Activated T-cell treated with anti-CD3 and anti-CD28 coated beads, Interleukin-2, amount 50 U/mL, for 24 hours (primary cell): ENCODE measurements around the gene WSCD2.

Experiments used
- DNase-seq: peaks from one replicate; pipeline ENCODE4 v3.0.0-alpha.2; 2020
- H3K27ac Mint-ChIP-seq: 2 replicates; pipeline ENCODE4 v1.8.0; 2020; ENCODE audit warnings: mild to moderate bottlenecking, mixed read lengths
- H3K27me3 Mint-ChIP-seq: 2 replicates; pipeline ENCODE4 v1.8.0; 2020; ENCODE audit warnings: mixed read lengths
- H3K36me3 Mint-ChIP-seq: 2 replicates; pipeline ENCODE4 v1.8.0; 2020; ENCODE audit warnings: low read depth, mixed read lengths
- H3K4me1 Mint-ChIP-seq: 2 replicates; pipeline ENCODE4 v1.8.0; 2020; ENCODE audit warnings: low read depth, mixed read lengths
- H3K4me3 Mint-ChIP-seq: 2 replicates; pipeline ENCODE4 v1.8.0; 2020; ENCODE audit warnings: mild to moderate bottlenecking, moderate library complexity, mixed read lengths
- H3K9me3 Mint-ChIP-seq: 2 replicates; pipeline ENCODE4 v1.8.0; 2020; ENCODE audit warnings: mixed read lengths

The WSCD2 gene

DNA sequence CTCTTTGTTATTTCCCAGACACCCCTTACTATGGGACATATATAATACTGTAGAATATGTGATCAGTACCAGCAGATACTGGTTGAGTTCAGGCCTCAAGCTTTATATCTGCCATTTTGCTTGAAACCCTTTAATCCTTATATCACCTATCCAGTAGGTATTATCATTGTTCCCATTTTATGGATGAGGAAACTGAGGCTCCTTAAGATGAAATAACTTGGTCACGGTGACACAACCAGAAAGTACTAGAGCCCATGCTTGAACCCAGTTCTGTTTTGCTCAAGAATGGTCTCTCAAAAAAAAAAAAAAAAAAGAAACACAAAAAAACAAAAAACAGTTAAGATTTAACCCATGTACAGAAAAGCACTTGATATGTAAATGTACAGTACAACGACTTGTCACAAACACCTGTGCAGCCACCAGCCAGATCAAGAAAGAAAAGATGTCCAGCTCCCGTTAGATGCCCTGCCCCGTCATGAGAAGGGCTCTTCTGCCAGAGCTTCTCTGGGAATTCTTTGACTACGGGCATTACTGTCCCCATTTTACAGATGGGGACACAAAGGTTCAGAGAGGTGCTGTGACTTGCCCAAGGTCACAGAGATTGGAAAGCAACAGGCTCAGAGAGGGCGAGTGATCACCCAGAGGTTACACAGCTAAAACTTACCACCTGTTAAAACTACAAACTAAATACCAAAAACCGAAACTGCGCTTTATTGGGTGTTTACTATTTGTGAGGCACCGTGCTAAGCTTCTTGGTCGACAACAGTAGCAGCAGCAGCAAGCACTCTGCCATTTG, 669 bp upstream of the WSCD2 start:
- Mint-ChIP-seq H3K4me3 (no peak overlapping the region), H3K27ac (no peak overlapping the region), H3K27me3 (peaks cover 65% of the 10 kb centered on the region), H3K9me3 (no peaks in the 10 kb centered on the region), H3K4me1 (peaks cover 3% of the 10 kb centered on the region), H3K36me3 (no peaks in the 10 kb centered on the region)
- no peak for DNase-seq

DNA sequence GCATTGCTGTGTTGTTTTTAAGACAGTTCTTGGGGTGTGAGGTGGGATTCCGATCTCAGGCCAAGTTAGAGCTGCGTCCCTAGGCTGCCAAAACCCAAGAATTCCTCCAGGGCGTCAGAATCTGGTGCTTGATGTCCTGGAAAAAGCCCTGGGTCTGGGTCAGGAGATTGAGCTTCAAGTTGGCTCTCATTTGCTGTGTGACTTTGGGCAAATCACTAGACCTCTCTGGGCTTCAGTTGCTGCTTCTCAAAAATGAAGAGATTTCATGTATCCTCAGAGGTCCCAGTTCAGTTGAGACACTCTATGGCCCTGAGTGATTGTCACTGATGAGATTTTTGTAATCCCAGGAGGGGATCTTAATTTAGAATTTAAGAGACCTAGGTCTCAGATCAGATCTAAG, 1.9 kb downstream of the WSCD2 start:
- Mint-ChIP-seq H3K27me3 (peaks cover 65% of the 10 kb centered on the region), H3K36me3 (no peaks in the 10 kb centered on the region), H3K9me3 (no peaks in the 10 kb centered on the region), H3K4me3 (no peak overlapping the region), H3K27ac (no peak overlapping the region), H3K4me1 (peaks cover 3% of the 10 kb centered on the region)
- DNase-seq: no peak

DNA sequence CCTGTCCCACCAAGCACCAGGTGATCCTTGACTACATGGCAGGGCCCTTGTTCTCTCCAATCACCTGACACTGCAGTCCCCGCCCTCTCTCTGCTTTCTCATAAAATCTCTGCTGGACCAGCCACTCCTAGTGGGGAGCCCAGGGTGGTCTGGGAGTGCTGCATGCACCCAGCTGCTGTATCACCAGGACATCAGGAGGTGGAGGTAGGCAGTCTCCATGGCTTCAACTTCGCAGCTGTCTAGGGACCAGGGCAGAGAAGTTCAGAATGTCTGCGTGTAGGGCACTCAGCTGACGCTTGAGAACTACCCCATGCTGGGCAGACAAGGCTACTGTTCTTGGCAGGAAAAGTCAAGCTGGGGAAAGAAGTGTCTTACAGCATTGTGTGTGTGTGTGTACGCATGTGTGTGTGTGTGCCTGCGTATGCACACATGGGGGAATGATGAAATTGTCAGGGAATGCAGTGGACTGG, 2.6 kb downstream of the WSCD2 start:
- no peaks in the 10 kb centered on the region for H3K9me3 Mint-ChIP-seq
- peaks cover 3% of the 10 kb centered on the region for H3K4me1 Mint-ChIP-seq
- DNase-seq: no peak
- H3K4me3 Mint-ChIP-seq: no peak overlapping the region
- H3K36me3 Mint-ChIP-seq: no peaks in the 10 kb centered on the region
- no peak overlapping the region for H3K27ac Mint-ChIP-seq
- peaks cover 59% of the 10 kb centered on the region for H3K27me3 Mint-ChIP-seq

DNA sequence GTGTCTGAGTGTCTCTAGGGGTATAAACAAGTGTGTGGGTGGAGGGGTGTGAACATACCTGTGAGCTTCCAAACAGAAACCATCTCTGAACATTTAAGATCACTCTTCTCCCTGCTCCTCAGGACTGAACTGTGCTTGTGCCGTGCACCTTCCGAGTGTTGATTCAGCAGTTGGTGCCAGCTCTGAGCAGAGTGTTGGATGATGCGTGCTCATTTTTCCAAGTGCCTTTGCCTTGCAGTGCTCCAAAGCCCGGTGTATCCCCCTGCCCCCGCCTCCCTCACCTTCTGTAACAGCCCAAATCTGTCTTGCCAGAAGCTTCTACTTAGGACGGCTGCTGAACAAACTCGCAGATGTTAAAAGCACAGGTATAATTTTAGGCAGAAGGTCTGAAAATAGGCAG, 4.4 kb downstream of the WSCD2 start:
- Mint-ChIP-seq H3K27me3 (peaks cover 41% of the 10 kb centered on the region), H3K9me3 (no peaks in the 10 kb centered on the region), H3K4me1 (peaks cover 2% of the 10 kb centered on the region), H3K27ac (no peak overlapping the region), H3K4me3 (no peak overlapping the region), H3K36me3 (no peaks in the 10 kb centered on the region)
- DNase-seq: no peak

DNA sequence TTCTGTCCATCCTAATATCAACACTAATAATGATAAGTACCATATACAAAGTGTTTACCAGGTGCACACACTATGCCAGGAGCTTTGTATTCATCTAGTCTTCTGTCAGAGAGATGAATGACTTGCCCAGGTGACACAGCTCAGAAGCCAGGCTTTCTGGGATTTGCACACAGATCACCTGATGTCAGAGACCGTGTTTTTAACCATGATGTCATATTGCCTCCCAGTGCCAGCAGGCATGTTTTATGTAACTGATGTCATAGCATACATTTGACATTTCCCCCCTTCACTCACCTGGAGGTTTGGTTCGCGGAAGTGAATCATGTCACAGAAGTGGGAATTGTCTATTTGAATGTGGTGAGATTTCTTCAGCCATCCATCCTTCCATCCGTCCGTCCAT, 5.7 kb downstream of the WSCD2 start:
- H3K4me1 Mint-ChIP-seq: no peaks in the 10 kb centered on the region
- H3K27ac Mint-ChIP-seq: no peak overlapping the region
- H3K4me3 Mint-ChIP-seq: no peak overlapping the region
- DNase-seq: no peak
- no peaks in the 10 kb centered on the region for H3K36me3 Mint-ChIP-seq
- peaks cover 32% of the 10 kb centered on the region for H3K27me3 Mint-ChIP-seq
- H3K9me3 Mint-ChIP-seq: no peaks in the 10 kb centered on the region

DNA sequence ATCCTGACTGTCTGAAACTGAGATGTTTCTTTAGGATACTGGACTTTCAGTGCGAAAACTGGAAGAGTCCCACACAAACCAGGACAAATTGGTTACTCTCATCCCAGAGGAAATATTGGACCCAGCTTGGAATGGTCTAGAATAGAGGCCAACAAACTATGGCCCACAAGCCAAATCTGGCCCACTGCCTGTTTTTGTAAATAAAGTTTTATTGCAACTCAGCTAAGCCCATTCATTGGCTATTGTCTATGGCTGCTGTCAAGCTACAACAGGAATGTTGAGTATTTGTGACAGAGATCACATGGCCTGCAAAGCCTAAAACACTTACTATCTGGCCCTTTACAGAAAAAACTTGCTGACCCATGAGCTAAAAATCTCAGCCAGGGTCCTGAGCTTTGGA, 6.5 kb downstream of the WSCD2 start:
- no peaks in the 10 kb centered on the region for H3K36me3 Mint-ChIP-seq
- no peak overlapping the region for H3K27ac Mint-ChIP-seq
- DNase-seq: no peak
- H3K4me1 Mint-ChIP-seq: no peaks in the 10 kb centered on the region
- no peaks in the 10 kb centered on the region for H3K9me3 Mint-ChIP-seq
- H3K27me3 Mint-ChIP-seq: peaks cover 24% of the 10 kb centered on the region
- H3K4me3 Mint-ChIP-seq: no peak overlapping the region

DNA sequence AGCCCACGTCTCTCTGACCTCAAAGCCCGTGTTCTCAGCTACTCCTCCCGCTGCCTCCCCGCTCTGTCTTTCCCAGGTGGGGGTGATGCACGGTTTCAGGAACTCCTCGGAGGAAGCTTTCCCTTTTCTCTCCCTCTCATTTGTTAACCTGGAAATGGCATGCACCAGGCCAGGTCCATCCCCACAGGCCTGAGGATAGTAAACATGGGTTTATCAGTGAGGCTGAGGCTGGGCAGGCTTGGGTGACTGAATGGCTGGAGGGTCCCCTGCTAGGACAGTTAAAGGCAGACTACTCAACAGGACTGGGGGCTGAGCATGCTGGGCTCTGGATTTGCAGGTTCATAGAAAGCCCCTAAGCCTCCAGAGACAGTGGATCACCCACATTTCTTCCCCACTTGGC, 7.6 kb downstream of the WSCD2 start:
- Mint-ChIP-seq H3K36me3 (no peaks in the 10 kb centered on the region), H3K27me3 (peaks cover 18% of the 10 kb centered on the region), H3K9me3 (no peaks in the 10 kb centered on the region), H3K4me1 (no peaks in the 10 kb centered on the region), H3K27ac (no peak overlapping the region), H3K4me3 (no peak overlapping the region)
- DNase-seq: no peak

DNA sequence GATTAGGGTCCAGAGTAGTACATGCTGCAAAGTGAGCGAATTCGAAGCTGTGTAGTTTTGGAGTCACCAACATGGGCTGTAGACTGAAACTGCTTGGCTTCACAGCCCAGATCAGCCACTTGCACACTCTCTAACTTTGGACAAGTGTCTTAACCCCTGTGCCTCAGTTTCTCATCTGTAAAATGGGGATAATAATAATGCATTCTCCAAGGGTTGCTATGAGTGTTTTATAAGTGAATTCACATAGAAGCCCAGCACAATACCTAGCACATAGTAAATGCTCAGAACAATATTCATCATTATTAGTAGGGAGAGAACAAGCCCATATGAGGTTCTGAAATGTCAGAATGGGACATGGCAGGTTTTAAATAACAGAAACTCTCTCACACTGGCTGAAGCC, 10.4 kb downstream of the WSCD2 start:
- no peak overlapping the region for H3K27ac Mint-ChIP-seq
- H3K4me3 Mint-ChIP-seq: no peak overlapping the region
- no peak for DNase-seq
- no peaks in the 10 kb centered on the region for H3K36me3 Mint-ChIP-seq
- peaks cover 10% of the 10 kb centered on the region for H3K27me3 Mint-ChIP-seq
- no peaks in the 10 kb centered on the region for H3K9me3 Mint-ChIP-seq
- no peaks in the 10 kb centered on the region for H3K4me1 Mint-ChIP-seq

DNA sequence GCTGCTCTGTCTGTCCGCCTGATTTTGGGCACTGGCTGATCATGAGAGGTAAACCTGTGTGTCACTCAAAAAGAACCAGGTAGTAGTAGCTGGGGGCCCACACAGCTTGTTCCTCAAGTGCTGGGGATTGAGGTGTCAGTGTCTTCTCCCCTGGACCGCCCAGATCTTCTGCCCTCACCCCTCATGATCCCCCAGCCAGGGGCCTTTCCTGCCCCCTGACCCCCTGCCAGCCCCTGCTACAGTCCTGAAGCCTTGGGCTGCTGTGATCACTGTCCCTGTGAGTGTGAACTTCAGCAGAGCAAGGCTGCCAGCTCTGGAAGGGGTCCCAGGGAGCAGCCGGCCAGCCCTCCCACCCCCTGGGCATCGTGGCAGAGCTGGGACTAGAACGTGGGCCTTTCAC, 11.4 kb downstream of the WSCD2 start:
- H3K4me3 Mint-ChIP-seq: no peak overlapping the region
- peaks cover 4% of the 10 kb centered on the region for H3K27me3 Mint-ChIP-seq
- H3K27ac Mint-ChIP-seq: no peak overlapping the region
- DNase-seq: no peak
- no peaks in the 10 kb centered on the region for H3K9me3 Mint-ChIP-seq
- H3K4me1 Mint-ChIP-seq: no peaks in the 10 kb centered on the region
- no peaks in the 10 kb centered on the region for H3K36me3 Mint-ChIP-seq

DNA sequence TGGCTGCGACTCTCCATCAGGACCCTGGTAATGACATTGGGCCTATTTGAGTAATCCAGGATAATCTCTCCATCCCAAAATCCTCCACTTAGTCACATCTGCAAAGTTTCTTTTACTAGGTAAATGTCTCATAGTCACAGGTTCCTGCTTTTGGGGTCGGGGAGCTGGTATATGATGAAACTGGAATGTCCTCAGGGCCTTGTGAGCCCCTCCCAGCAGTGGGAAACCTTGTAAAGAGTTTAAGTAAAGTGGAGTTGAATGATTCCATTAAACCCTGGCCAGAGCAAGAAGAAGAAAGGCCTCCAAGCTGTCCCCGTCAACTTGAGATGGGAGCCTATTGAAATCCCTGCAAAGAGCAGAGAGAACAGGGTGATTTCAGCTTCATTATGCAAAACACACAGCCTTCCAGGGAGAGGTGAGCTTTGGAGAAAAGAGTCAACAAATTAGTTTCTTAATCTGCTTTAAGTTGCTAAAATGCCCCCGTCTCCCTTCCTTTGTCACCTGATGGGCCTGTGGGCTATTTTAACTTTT, 12.6 kb downstream of the WSCD2 start:
- Mint-ChIP-seq H3K27me3 (peaks cover 8% of the 10 kb centered on the region), H3K4me3 (no peak overlapping the region), H3K27ac (no peak overlapping the region), H3K4me1 (no peaks in the 10 kb centered on the region), H3K9me3 (no peaks in the 10 kb centered on the region), H3K36me3 (no peaks in the 10 kb centered on the region)
- DNase-seq: no peak

DNA sequence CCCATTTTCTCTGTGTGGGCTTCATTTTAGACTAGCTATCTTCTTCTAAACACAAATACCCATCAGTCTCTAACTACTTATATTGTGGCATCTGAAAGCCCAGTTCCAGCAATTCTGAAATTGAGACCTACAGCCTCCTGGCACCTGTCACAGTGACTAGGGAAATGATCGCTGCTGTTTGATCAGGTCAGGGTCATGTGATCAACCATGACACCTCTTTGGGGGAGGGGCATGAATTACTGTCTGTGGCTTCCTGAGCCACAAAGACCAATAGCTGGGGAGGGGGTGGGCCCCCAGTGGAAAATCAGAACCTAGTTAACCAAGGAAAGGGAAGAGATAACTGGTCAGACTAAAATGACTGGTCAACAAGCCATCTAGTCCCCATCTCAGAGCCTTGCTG, 14.1 kb downstream of the WSCD2 start:
- no peaks in the 10 kb centered on the region for H3K4me1 Mint-ChIP-seq
- no peak overlapping the region for H3K27ac Mint-ChIP-seq
- H3K9me3 Mint-ChIP-seq: no peaks in the 10 kb centered on the region
- no peak overlapping the region for H3K4me3 Mint-ChIP-seq
- peaks cover 13% of the 10 kb centered on the region for H3K27me3 Mint-ChIP-seq
- DNase-seq: no peak
- no peaks in the 10 kb centered on the region for H3K36me3 Mint-ChIP-seq

DNA sequence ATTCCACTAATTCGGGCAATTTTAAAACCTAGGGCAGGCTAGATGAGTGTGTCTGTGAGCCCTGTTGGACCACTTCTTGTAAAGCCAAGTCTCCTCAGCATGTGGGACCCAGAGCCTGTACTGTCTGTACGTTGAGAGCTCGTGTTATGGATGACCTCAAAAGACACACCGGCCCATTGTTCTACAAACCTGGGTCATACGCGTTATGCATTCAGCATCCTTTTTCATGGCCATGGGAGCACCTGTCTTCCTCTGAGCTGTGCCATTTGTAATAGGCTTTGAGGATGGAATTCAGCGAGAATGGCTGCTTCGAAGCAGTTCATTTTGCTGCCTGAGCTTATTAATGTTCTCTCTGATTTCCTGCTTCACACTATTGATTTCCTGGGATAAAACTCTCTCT, 15.0 kb downstream of the WSCD2 start:
- no peak for DNase-seq
- Mint-ChIP-seq H3K27me3 (peaks cover 17% of the 10 kb centered on the region), H3K4me1 (no peaks in the 10 kb centered on the region), H3K36me3 (no peaks in the 10 kb centered on the region), H3K9me3 (no peaks in the 10 kb centered on the region), H3K4me3 (no peak overlapping the region), H3K27ac (no peak overlapping the region)

DNA sequence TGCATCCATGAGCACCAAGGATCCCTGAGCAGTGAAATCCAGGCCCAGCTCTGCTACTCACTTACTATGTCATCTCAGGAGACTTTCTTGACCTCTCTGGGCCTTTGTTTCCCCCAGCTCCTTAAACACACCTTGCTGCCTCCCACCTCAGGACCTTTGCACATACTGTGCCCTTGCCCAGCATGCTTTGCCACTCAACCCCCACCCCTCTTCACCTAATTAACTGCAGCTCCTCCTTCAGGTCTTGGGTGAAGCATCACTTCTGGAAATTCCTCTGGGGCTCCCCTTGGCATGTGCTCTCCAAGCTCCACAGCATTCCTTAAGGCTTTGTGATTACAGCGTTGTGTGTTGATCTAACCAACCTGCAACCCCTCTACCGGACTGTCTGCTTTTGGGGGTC, 15.9 kb downstream of the WSCD2 start:
- H3K36me3 Mint-ChIP-seq: no peaks in the 10 kb centered on the region
- no peak overlapping the region for H3K4me3 Mint-ChIP-seq
- DNase-seq: no peak
- no peaks in the 10 kb centered on the region for H3K4me1 Mint-ChIP-seq
- H3K27me3 Mint-ChIP-seq: peaks cover 17% of the 10 kb centered on the region
- H3K9me3 Mint-ChIP-seq: no peaks in the 10 kb centered on the region
- no peak overlapping the region for H3K27ac Mint-ChIP-seq

DNA sequence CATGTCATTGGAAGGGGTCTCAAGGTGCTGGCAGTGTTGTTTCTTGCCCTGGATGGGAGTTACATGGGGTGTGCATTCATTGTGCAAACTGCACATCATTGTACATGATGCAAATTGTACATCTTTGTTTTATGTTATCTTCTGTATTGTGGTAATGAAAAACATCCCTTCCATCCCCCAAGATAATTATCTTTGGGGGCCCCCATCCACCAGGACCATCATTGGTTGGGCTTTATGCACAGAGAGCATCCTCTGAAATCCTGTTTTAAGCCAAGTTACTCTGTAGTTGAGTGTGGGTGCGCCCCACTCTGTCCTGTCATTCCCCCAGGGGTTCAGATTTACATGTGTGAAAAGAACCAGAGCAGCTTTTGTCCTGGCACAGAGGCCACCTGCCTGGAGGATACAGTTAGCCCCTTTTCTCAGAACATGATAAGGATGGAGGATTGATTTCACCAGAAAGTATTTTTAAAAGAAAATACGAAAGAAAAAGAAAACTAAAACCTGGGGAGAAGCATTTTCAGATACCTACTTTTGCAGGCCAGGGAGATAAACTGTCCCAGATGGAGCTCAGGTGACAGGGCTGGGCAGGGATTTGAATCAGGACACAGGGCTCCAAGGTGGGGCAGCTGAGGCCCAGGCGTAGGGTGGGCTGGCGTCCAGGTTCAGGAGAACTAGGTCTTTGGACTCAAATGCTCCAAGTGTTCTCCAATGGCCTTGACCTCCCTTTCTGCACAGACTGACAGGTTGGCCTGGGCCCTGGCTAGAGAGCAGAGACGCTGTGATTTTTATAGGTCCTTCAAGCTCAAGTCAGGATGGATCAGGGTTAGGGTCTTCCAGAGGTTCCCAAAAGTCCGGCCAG, 17.2 kb downstream of the WSCD2 start:
- Mint-ChIP-seq H3K4me1 (no peaks in the 10 kb centered on the region), H3K27ac (no peak overlapping the region), H3K4me3 (no peak overlapping the region), H3K36me3 (no peaks in the 10 kb centered on the region), H3K27me3 (peaks cover 22% of the 10 kb centered on the region), H3K9me3 (no peaks in the 10 kb centered on the region)
- no peak for DNase-seq

DNA sequence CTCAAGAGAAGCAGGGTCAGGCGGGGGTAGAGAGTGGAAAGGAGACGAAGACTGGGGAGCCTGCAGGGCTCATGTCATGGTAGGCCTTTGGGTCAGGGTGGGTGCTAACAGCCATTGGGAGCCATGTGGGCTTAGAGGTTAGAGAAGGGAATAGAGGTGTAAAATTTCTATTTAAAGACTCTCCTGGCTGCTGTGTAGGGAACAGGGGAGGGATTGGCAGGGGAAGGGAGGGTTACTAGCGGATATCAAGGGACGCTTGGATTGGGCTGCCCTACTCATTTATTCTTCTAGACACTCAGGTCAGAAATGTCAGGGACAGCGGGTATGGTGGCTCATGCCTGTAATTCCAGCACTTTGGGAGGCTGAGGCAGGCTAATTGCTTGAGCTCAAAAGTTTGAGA, 18.2 kb downstream of the WSCD2 start:
- H3K4me3 Mint-ChIP-seq: no peak overlapping the region
- DNase-seq: no peak
- H3K9me3 Mint-ChIP-seq: no peaks in the 10 kb centered on the region
- H3K36me3 Mint-ChIP-seq: no peaks in the 10 kb centered on the region
- no peak overlapping the region for H3K27ac Mint-ChIP-seq
- H3K4me1 Mint-ChIP-seq: no peaks in the 10 kb centered on the region
- H3K27me3 Mint-ChIP-seq: peaks cover 26% of the 10 kb centered on the region
